Activated CD8-positive, alpha-beta T cell treated with anti-CD3 and anti-CD28 coated beads, Interleukin-2, amount 10 ng/mL, durations not matched to agents 7 days and 5 days (primary cell): ENCODE measurements around the gene MIDN. TPM values are rescaled to one million over a fixed set of nuclear protein-coding genes. Genes with fewer than 3 reads are reported as not detected.

Experiments
- ATAC-seq: fragments of 150-1000 bp; cut with Tn5 transposase; one replicate; pipeline ENCODE4 v1.10.0; 2021; ENCODE audit warnings: moderate library complexity
- CTCF ChIA-PET: fragments of 350-600 bp; sonication (Branson Sonifier 250); formaldehyde crosslinking; loops from one replicate; lab custom pipeline; 2021; ENCODE audit warnings: antibody characterized with exemption; lab: Charles Lee
- POLR2A ChIA-PET: fragments of 350-600 bp; sonication (Branson Sonifier 250); formaldehyde crosslinking; loops from one replicate; lab custom pipeline; 2021; ENCODE audit warnings: antibody characterized with exemption; lab: Charles Lee
- DNase-seq: peaks from one replicate; pipeline ENCODE4 v3.0.0-alpha.2; 2020
- H3K27ac Mint-ChIP-seq: one replicate; pipeline ENCODE4 v1.8.0; 2021; ENCODE audit warnings: mild to moderate bottlenecking, mixed read lengths
- H3K27me3 Mint-ChIP-seq: one replicate; pipeline ENCODE4 v1.8.0; 2021; ENCODE audit warnings: low read depth, mixed read lengths
- H3K36me3 Mint-ChIP-seq: one replicate; pipeline ENCODE4 v1.8.0; 2021; ENCODE audit warnings: low read depth, mixed read lengths
- H3K4me1 Mint-ChIP-seq: one replicate; pipeline ENCODE4 v1.8.0; 2021; ENCODE audit warnings: low read depth, mixed read lengths
- H3K4me3 Mint-ChIP-seq: one replicate; pipeline ENCODE4 v1.8.0; 2021; ENCODE audit warnings: mild to moderate bottlenecking, mixed read lengths
- H3K9me3 Mint-ChIP-seq: one replicate; pipeline ENCODE4 v1.8.0; 2022; ENCODE audit warnings: mixed read lengths; ENCODE audit not compliant: insufficient read depth
- total RNA-seq, 2 experiments: library from RNA; stranded (reverse); gene quantifications; one replicate each; pipeline ENCODE4 v1.2.3, GENCODE V29; 2021

Gene MIDN
- total RNA-seq, 2 experiments from 2014 or later = 88.4 to 94.3 TPM

DNA sequence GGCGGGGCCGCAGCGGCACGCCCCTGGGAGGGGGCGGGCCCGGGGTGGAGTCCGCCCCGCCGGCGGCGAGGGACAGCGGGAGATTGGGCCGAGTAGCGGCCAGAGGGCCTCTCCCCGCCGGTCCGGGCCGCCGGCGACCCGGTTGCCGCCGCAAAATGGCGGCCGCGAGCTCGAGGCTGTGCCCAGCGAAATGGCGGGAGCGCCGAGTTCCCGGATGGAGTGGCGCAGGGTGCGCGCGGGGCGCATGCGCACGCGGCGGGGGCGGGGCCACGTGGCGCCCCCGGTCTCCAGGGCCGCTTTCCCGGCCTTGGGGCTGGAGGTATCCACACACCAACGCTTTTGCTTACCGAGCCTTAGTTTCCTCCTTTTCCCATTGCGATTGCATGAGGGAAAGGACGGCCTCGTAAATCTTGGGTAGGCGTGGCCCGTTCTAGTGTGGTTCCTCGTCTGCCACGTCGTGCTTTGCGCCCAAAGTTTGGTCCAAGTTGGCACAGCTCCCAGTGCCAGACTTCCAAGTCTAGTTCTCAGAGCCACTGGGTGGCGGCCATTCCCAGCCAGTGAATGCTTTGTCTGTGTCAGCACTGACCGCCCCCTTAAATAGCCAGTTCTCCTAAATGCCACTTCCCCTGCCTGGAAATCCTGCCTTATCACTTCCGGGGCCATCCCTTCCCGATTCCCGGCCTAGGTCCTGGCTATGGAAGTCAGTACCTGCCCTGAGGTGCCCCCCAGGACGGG is 21.3 kb downstream of the MIDN start:
- Mint-ChIP-seq H3K4me1 (peaks cover 73% of the 10 kb centered on the region), H3K27ac (peak overlapping the region; percentile 90), H3K4me3 (peak overlapping the region; percentile 83), H3K27me3 (peaks cover 2% of the 10 kb centered on the region), H3K36me3 (peaks cover 53% of the 10 kb centered on the region), H3K9me3 (no peaks in the 10 kb centered on the region)
- peak; percentile 35 for ATAC-seq
- ChIA-PET CTCF (interaction anchor here (0.8 to 5.2 kb wide), 5 partner anchors 9 to 47 kb away, joined by 3 to 606 read pairs (median 4); partner anchors contain the start of gene ATP5F1D), POLR2A (interaction anchor here (0.5 to 4.4 kb wide), 38 partner anchors 10 to 606 kb away, joined by 3 to 218 read pairs (median 5); partner anchors contain the start of genes ABCA7, ARHGAP45 and ATP5F1D)
- DNase-seq = peak; percentile 89

DNA sequence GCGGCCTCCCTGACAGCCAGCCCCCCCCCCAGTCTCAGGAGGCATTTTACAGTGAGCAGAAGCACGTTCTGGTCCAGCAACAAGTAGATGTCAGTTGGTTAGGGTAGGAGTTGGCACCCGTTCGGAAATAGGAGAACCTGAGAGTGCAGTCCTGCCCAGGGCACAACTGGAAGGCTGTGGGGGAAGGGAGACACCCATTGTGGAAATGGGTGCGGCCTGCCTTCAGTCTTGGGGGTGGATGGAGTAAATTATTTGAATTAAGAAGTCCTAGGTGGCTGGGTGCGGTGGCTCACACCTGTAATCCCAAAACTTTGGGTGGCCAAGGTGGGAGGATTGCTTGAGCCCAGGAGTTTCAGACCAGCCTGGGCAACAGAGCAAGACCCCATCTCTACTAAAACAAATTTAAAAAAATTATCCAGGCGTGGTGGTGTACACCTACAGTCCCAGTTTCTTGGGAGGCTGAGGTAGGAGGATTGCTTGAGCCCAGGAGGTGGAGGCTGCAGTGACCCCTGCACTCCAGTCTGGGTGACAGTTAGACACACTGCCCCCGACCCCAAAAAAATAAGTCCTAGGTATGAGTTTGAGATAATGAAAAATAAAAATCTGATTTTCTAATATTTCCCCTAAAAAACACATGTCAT is 21.9 kb downstream of the MIDN start:
- Mint-ChIP-seq H3K4me1 (peaks cover 66% of the 10 kb centered on the region), H3K27me3 (peaks cover 2% of the 10 kb centered on the region), H3K36me3 (peaks cover 53% of the 10 kb centered on the region), H3K27ac (peak overlapping the region; percentile 90), H3K9me3 (no peaks in the 10 kb centered on the region), H3K4me3 (peak overlapping the region; percentile 83)
- POLR2A ChIA-PET = interaction anchor here (0.7 to 1.7 kb wide), 3 partner anchors 9 to 194 kb away, joined by 3 to 52 read pairs (median 8); no protein-coding TSS in a partner anchor
- ATAC-seq = no peak
- DNase-seq = no peak
- CTCF ChIA-PET = interaction anchor here (5.2 kb wide), 1 partner anchor 26 kb away, joined by 606 read pairs; the partner anchor contains the start of gene ATP5F1D

DNA sequence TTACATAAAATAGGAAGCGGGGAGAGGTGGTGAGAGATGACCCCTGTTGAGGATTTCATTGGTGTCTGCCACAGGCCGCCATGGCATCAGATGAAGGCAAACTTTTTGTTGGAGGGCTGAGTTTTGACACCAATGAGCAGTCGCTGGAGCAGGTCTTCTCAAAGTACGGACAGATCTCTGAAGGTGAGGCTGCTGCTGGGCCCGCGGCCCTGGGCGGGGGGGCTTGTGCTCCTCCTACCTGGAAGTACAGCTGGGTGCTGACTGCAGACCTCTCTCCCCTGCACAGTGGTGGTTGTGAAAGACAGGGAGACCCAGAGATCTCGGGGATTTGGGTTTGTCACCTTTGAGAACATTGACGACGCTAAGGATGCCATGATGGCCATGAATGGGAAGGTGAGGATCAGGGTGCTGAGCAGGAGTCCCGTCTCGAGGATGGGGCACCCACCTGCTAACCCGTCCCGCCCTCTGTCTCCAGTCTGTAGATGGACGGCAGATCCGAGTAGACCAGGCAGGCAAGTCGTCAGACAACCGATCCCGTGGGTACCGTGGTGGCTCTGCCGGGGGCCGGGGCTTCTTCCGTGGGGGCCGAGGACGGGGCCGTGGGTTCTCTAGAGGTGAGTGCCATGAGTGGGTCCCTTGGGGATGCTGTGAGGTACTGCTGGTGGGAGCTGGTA is 22.6 kb downstream of the MIDN start:
- peak overlapping the region; percentile 83 for H3K4me3 Mint-ChIP-seq
- ChIA-PET CTCF (interaction anchor here (3.6 kb wide), 1 partner anchor 27 kb away, joined by 34 read pairs; no protein-coding TSS in a partner anchor), POLR2A (interaction anchor here (1.3 kb wide), 1 partner anchor 27 kb away, joined by 4 read pairs; no protein-coding TSS in a partner anchor)
- DNase-seq (no peak), ATAC-seq (no peak)
- peaks cover 2% of the 10 kb centered on the region for H3K27me3 Mint-ChIP-seq
- no peaks in the 10 kb centered on the region for H3K9me3 Mint-ChIP-seq
- H3K4me1 Mint-ChIP-seq = peaks cover 61% of the 10 kb centered on the region
- H3K27ac Mint-ChIP-seq = peak overlapping the region; percentile 90
- peaks cover 52% of the 10 kb centered on the region for H3K36me3 Mint-ChIP-seq

DNA sequence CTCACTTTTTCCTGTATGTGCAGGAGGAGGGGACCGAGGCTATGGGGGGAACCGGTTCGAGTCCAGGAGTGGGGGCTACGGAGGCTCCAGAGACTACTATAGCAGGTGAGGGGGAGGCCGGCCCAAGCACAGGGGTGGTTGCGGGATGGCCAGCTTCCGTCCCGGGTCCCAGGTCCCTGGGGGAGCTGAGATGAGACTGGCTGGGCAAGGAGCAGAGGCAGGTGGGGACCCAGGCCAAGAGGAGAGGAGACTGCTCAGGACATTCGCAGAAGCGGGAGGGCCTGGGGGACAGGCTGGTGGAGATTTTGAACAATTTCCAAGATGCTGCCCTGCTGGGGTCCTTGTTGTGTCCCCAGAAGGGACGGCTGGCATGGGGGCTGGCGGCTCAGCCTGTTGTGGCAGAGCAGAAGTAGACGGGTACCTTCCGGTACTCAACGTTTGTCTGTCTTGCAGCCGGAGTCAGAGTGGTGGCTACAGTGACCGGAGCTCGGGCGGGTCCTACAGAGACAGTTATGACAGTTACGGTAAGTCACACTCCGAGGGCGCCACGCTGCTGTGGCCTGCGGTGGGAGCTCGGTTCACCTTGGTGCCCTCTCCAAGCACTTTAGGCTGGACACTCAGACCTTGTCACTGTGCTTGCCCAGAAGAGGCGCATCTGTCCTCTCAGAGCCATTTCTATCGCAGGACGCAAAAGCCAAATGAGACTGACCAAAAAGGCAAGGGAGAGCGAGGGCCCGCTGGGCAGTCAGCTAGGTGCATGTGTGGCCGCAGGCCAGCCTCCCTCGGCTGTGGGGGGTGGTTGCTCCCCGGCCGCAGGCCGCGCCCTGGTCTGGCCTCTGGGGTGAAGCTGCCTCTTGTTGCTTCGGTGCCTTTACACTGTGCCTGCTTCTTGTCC is 23.4 kb downstream of the MIDN start:
- ATAC-seq (no peak), DNase-seq (no peak)
- Mint-ChIP-seq H3K4me3 (peak overlapping the region; percentile 83), H3K27me3 (peaks cover 2% of the 10 kb centered on the region), H3K36me3 (peaks cover 55% of the 10 kb centered on the region), H3K27ac (peak overlapping the region; percentile 90), H3K4me1 (peaks cover 62% of the 10 kb centered on the region), H3K9me3 (no peaks in the 10 kb centered on the region)
- ChIA-PET POLR2A (interaction anchor here (1.2 to 1.3 kb wide), 2 partner anchors 13 to 27 kb away, joined by 3 to 4 read pairs; no protein-coding TSS in a partner anchor), CTCF (interaction anchor here (3.6 kb wide), 1 partner anchor 27 kb away, joined by 34 read pairs; no protein-coding TSS in a partner anchor)

DNA sequence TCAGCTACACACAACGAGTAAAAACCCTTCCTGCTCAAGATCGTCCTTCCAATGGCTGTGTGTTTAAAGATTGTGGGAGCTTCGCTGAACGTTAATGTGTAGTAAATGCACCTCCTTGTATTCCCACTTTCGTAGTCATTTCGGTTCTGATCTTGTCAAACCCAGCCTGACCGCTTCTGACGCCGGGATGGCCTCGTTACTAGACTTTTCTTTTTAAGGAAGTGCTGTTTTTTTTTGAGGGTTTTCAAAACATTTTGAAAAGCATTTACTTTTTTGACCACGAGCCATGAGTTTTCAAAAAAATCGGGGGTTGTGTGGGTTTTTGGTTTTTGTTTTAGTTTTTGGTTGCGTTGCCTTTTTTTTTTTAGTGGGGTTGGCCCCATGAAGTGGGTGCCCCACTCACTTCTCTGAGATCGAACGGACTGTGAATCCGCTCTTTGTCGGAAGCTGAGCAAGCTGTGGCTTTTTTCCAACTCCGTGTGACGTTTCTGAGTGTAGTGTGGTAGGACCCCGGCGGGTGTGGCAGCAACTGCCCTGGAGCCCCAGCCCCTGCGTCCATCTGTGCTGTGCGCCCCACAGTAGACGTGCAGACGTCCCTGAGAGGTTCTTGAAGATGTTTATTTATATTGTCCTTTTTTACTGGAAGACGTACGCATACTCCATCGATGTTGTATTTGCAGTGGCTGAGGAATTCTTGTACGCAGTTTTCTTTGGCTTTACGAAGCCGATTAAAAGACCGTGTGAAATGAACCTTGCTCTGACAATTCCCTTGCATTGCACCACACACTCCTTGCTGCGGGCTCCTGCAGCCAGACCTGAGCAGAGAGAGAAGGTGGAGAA is 24.3 kb downstream of the MIDN start:
- POLR2A ChIA-PET = interaction anchor here (0.6 to 1.4 kb wide), 3 partner anchors 14 to 159 kb away, joined by 3 to 10 read pairs (median 3); no protein-coding TSS in a partner anchor
- H3K4me1 Mint-ChIP-seq = peaks cover 58% of the 10 kb centered on the region
- no peak for ATAC-seq
- H3K27me3 Mint-ChIP-seq = no peaks in the 10 kb centered on the region
- peak overlapping the region; percentile 34 for H3K4me3 Mint-ChIP-seq
- H3K36me3 Mint-ChIP-seq = peaks cover 58% of the 10 kb centered on the region
- CTCF ChIA-PET = interaction anchor here (1.5 to 3.6 kb wide), 2 partner anchors 28 to 32 kb away, joined by 6 to 34 read pairs; no protein-coding TSS in a partner anchor
- no peak for DNase-seq
- H3K9me3 Mint-ChIP-seq = no peaks in the 10 kb centered on the region
- H3K27ac Mint-ChIP-seq = peak overlapping the region; percentile 75

DNA sequence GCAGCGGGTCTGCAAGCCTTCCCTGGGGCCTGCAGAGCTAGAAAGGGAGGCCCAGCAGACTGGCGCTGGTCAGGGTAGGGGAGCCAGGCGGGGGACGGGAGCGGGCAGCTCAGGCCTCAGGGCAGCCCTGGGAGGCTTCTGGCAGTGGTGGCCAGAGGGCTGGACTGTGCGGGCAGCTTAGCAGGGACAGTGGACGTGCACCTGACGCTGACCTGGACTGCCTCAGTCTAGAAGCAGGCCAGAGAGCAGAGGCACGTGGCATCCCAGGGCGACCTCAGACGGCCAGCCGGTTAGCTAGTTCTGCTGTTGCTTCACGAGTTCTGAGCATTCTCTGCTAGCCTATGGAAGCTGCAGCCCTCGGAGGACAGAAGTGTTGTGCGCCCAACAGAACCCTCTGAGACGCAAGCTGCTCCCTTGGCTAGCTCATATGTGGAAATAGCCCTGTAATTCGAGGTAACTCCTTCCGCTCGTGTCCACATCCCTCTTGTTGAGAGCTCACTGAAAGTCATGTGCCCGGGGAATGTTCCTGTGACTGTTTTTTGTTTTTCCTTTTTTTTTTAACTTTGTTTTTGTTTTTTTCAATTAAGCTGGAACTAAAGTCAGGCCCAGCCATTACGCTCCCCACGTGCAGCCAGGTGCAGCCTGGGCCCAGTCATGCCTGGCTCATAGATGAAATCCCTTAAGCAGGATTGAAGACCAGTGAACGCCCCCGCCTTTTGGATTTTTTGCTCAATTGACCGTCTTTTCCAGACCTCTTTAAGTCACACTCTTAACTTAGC is 25.1 kb downstream of the MIDN start:
- POLR2A ChIA-PET = interaction anchor here (0.6 to 1.4 kb wide), 5 partner anchors 13 to 159 kb away, joined by 3 to 10 read pairs (median 4); no protein-coding TSS in a partner anchor
- Mint-ChIP-seq H3K9me3 (no peaks in the 10 kb centered on the region), H3K36me3 (peaks cover 62% of the 10 kb centered on the region), H3K27me3 (no peaks in the 10 kb centered on the region), H3K4me3 (peak overlapping the region; percentile 34), H3K4me1 (peaks cover 53% of the 10 kb centered on the region), H3K27ac (peak overlapping the region; percentile 75)
- DNase-seq = no peak
- CTCF ChIA-PET = interaction anchor here (1.4 to 3.6 kb wide), 3 partner anchors 10 to 33 kb away, joined by 3 to 34 read pairs (median 6); no protein-coding TSS in a partner anchor
- ATAC-seq = no peak

DNA sequence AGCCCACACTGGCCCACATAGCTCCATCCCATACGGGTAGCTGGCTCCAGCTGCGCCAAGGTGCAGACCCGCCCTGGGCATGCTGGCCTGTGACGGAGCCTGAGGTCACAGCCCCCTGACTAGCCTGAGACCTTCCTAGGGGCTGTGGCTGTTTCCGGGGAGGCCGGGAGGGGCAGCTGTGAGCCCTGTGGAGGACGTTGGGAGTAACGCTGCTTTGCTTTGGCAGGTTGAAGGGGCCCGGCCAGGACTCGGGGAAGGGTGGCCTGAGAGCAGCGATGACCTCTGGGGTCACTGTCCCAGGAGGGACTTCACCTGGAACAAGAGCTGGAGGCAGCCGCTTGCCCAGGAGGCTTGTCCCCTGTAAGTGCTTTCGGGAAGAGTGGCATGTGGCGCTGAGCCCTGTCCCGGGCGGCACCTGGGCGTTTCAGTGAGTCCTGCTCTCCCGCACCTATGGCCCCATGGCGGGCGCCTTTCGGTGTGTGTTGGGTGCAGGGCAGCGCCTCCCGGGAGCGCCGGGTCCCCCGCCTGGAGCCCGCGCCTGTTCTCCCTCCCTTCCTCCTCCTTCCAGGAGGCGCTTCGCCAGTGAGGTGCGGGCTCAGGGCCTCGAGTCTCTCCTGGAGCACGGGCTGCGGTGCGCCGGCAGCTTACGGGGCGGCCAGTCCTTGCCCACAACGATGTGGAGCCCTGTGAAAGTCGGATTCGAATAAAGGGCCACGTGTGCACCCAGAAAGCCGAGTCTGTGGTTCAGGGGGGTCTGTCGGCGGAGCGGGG is 25.9 kb downstream of the MIDN start:
- peak overlapping the region; percentile 68 for H3K4me3 Mint-ChIP-seq
- ChIA-PET POLR2A (interaction anchor here (0.5 to 1.4 kb wide), 5 partner anchors 14 to 881 kb away, joined by 3 to 10 read pairs (median 4); no protein-coding TSS in a partner anchor), CTCF (interaction anchor here (1.4 to 3.6 kb wide), 3 partner anchors 10 to 34 kb away, joined by 3 to 34 read pairs (median 6); no protein-coding TSS in a partner anchor)
- no peaks in the 10 kb centered on the region for H3K27me3 Mint-ChIP-seq
- no peak for DNase-seq
- H3K36me3 Mint-ChIP-seq = peaks cover 65% of the 10 kb centered on the region
- no peaks in the 10 kb centered on the region for H3K9me3 Mint-ChIP-seq
- peak overlapping the region; percentile 73 for H3K27ac Mint-ChIP-seq
- no peak for ATAC-seq
- H3K4me1 Mint-ChIP-seq = peaks cover 49% of the 10 kb centered on the region

DNA sequence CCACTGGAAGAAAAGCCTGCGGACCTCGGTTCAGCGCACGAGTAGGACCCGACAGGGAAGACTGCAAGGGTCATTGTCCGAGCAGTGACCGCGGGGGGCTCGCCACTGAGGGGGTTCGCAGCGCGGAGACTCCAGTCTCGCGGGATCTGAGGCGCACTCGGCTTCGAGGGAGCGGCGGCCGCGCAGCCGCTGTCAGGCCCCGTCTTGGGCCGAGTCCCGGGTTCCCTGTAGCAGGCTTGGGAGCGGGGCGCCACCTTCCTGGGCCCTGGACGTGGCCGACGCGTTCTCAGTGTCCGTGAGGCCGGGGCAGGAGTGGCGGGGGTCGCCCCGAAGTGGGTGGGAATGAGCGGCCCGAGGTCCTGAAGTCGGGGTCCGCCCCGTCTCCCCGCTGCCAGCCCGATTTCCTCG is 26.5 kb downstream of the MIDN start:
- H3K27ac Mint-ChIP-seq = peak overlapping the region; percentile 73
- peaks cover 68% of the 10 kb centered on the region for H3K36me3 Mint-ChIP-seq
- ChIA-PET POLR2A (interaction anchor here (0.5 to 1.5 kb wide), 8 partner anchors 8 to 882 kb away, joined by 3 to 13 read pairs (median 4); partner anchors contain the start of gene NDUFS7), CTCF (interaction anchor here (0.9 to 6.3 kb wide), 5 partner anchors 8 to 108 kb away, joined by 3 to 57 read pairs (median 4); no protein-coding TSS in a partner anchor)
- H3K9me3 Mint-ChIP-seq = no peaks in the 10 kb centered on the region
- no peak for ATAC-seq
- DNase-seq = no peak
- H3K4me1 Mint-ChIP-seq = peaks cover 52% of the 10 kb centered on the region
- no peaks in the 10 kb centered on the region for H3K27me3 Mint-ChIP-seq
- H3K4me3 Mint-ChIP-seq = peak overlapping the region; percentile 70
